Gastrocnemius medialis (tissue), 4 donors: ENCODE measurements around the gene EIF4E2.

Source experiments
- POLR2A ChIP-seq, 2 donors: fragments of 450-650 bp; IDR thresholded peaks; one replicate each; pipeline ENCODE4 v1.6.1; 2017; ENCODE audit warnings: antibody characterized with exemption in 2 of 2, mild to moderate bottlenecking in 2 of 2, moderate library complexity in 2 of 2
- TF ChIP-seq, protein P1 (sequence below), 5 experiments: fragments of 450-650 bp in 3 of 5; fragments of 200-600 bp in 2 of 5; sonication (generic) in 2 of 5; IDR thresholded peaks in 4 of 5; conservative IDR thresholded peaks in 1 of 5; 1 replicate in 4 of 5; 2 replicates in 1 of 5; pipeline ENCODE4 v1.5.1; 2016 to 2019; ENCODE audit warnings: antibody characterized with exemption in 5 of 5, mild to moderate bottlenecking in 3 of 5, moderate library complexity in 3 of 5

DNA sequence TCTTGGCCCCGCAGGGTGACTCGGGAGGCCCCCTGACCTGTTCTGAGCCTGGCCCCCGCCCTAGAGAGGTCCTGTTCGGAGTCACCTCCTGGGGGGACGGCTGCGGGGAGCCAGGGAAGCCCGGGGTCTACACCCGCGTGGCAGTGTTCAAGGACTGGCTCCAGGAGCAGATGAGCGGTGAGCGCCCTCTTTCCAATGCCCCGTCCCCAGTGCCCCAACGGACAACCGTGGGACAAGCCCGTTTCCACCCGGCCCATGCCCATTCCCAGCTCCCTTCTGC is 27.1 kb upstream of the EIF4E2 start:
- TF ChIP-seq, protein P1, sequence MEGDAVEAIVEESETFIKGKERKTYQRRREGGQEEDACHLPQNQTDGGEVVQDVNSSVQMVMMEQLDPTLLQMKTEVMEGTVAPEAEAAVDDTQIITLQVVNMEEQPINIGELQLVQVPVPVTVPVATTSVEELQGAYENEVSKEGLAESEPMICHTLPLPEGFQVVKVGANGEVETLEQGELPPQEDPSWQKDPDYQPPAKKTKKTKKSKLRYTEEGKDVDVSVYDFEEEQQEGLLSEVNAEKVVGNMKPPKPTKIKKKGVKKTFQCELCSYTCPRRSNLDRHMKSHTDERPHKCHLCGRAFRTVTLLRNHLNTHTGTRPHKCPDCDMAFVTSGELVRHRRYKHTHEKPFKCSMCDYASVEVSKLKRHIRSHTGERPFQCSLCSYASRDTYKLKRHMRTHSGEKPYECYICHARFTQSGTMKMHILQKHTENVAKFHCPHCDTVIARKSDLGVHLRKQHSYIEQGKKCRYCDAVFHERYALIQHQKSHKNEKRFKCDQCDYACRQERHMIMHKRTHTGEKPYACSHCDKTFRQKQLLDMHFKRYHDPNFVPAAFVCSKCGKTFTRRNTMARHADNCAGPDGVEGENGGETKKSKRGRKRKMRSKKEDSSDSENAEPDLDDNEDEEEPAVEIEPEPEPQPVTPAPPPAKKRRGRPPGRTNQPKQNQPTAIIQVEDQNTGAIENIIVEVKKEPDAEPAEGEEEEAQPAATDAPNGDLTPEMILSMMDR (IDR thresholded peaks at IDR 0.05 in 4 of 5, conservative IDR thresholded peaks at IDR 0.05 in 1 of 5), result no peak
- TF ChIP-seq POLR2A (IDR thresholded peaks at IDR 0.05), result no peak
